Measurements from ENCODE around the gene ROR2.

GRCh38 chr9:91818647-91819403 lies 131.2 kb downstream of the ROR2 start:
- TF ChIP-seq POLR2A (IDR thresholded peaks at IDR 0.05) (no peak), POLR2AphosphoS5 (IDR thresholded peaks at IDR 0.05) (no peak)
- TF ChIP-seq, protein P1, sequence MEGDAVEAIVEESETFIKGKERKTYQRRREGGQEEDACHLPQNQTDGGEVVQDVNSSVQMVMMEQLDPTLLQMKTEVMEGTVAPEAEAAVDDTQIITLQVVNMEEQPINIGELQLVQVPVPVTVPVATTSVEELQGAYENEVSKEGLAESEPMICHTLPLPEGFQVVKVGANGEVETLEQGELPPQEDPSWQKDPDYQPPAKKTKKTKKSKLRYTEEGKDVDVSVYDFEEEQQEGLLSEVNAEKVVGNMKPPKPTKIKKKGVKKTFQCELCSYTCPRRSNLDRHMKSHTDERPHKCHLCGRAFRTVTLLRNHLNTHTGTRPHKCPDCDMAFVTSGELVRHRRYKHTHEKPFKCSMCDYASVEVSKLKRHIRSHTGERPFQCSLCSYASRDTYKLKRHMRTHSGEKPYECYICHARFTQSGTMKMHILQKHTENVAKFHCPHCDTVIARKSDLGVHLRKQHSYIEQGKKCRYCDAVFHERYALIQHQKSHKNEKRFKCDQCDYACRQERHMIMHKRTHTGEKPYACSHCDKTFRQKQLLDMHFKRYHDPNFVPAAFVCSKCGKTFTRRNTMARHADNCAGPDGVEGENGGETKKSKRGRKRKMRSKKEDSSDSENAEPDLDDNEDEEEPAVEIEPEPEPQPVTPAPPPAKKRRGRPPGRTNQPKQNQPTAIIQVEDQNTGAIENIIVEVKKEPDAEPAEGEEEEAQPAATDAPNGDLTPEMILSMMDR (IDR thresholded peaks at IDR 0.05 in 8 of 11, conservative IDR thresholded peaks at IDR 0.05 in 3 of 11): no peak
